IMR-90 (cell line): ENCODE measurements around the gene CD151. TPM values are rescaled to one million over a fixed set of nuclear protein-coding genes. Genes with fewer than 3 reads are reported as not detected.

ENCODE experiments used
- ATAC-seq: fragments of 200-7000 bp; cut with Tn5 transposase; 2 replicates; pipeline ENCODE4 v1.9.1; 2020; ENCODE audit warnings: low read depth, mild to moderate bottlenecking, moderate library complexity
- BruUV-seq: library from RNA; stranded (reverse); fragments of 400-500 nt; replicated peaks from 2 replicates; lab custom pipeline; 2021; lab: Mats Ljungman, UMichigan
- CTCF ChIA-PET: fragments of 300-600 bp; formaldehyde crosslinking; extraction: SDS; loops from one replicate; lab custom pipeline; 2021; ENCODE audit warnings: antibody characterized with exemption; lab: Yijun Ruan, JAX
- POLR2A ChIA-PET: fragments of 300-600 bp; sonication (Branson Sonifier 250); formaldehyde crosslinking; loops from one replicate; lab custom pipeline; 2022; ENCODE audit warnings: antibody characterized with exemption; ENCODE audit not compliant: unreplicated experiment; lab: Charles Lee
- DNase-seq: peaks from one replicate; pipeline ENCODE4 v3.0.0; 2013
- H2AFZ ChIP-seq: replicated peaks from 2 replicates; pipeline ENCODE3; 2013; ENCODE audit warnings: low read length, mild to moderate bottlenecking; ENCODE audit not compliant: poor library complexity
- H2AK5ac ChIP-seq: 2 replicates; pipeline ENCODE4 v1.6.1; 2013; ENCODE audit warnings: low read depth, low read length, inconsistent platforms
- H2AK9ac ChIP-seq: replicated peaks from 2 replicates; pipeline ENCODE3; 2013; ENCODE audit warnings: mild to moderate bottlenecking, low read depth, low read length, moderate library complexity; ENCODE audit not compliant: poor library complexity
- H2BK120ac ChIP-seq: 2 replicates; pipeline ENCODE4 v1.6.1; 2013; ENCODE audit warnings: low read depth, low read length, inconsistent platforms
- H2BK15ac ChIP-seq: 3 replicates; pipeline ENCODE4 v1.6.1; 2013; ENCODE audit warnings: low read depth, low read length, inconsistent platforms
- H2BK20ac ChIP-seq: 2 replicates; pipeline ENCODE4 v1.6.1; 2013; ENCODE audit warnings: low read depth, mild to moderate bottlenecking, inconsistent platforms, low read length, moderate library complexity
- H2BK5ac ChIP-seq: 2 replicates; pipeline ENCODE4 v1.6.1; 2013; ENCODE audit warnings: mild to moderate bottlenecking, low read depth, low read length, inconsistent platforms; ENCODE audit not compliant: poor library complexity, severe bottlenecking
- H3K14ac ChIP-seq: replicated peaks from 2 replicates; pipeline ENCODE4 v1.6.1; 2013; ENCODE audit warnings: low read depth, low read length, inconsistent platforms
- H3K18ac ChIP-seq: 2 replicates; pipeline ENCODE4 v1.6.1; 2013; ENCODE audit warnings: low read depth, low read length, control low read depth
- H3K23ac ChIP-seq: 2 replicates; pipeline ENCODE4 v1.6.1; 2013; ENCODE audit warnings: low read depth, low read length, inconsistent platforms
- H3K27ac ChIP-seq: 2 replicates; pipeline ENCODE4 v1.5.1; 2013; ENCODE audit warnings: mild to moderate bottlenecking, control low read depth, low read length; ENCODE audit not compliant: insufficient read depth
- H3K27me3 ChIP-seq: 2 replicates; pipeline ENCODE4 v1.6.1; 2013; ENCODE audit warnings: low read length; ENCODE audit not compliant: control insufficient read depth, insufficient read depth
- H3K36me3 ChIP-seq: 2 replicates; pipeline ENCODE4 v1.6.1; 2013; ENCODE audit warnings: low read length, mixed read lengths; ENCODE audit not compliant: control insufficient read depth, insufficient read depth
- H3K4ac ChIP-seq: 2 replicates; pipeline ENCODE4 v1.6.1; 2013; ENCODE audit warnings: low read depth, low read length, inconsistent platforms
- H3K4me1 ChIP-seq: 2 replicates; pipeline ENCODE4 v1.6.1; 2013; ENCODE audit warnings: low read length, mixed read lengths; ENCODE audit not compliant: control insufficient read depth, insufficient read depth
- H3K4me2 ChIP-seq: 2 replicates; pipeline ENCODE4 v1.6.1; 2013; ENCODE audit warnings: low read depth, mild to moderate bottlenecking, control low read depth, low read length, moderate library complexity
- H3K4me3 ChIP-seq: 2 replicates; pipeline ENCODE4 v1.5.1; 2013; ENCODE audit warnings: low read depth, mild to moderate bottlenecking, control low read depth, low read length, moderate library complexity; ENCODE audit not compliant: insufficient read depth
- H3K56ac ChIP-seq: 2 replicates; pipeline ENCODE4 v1.6.1; 2013; ENCODE audit warnings: low read length, inconsistent platforms; ENCODE audit not compliant: insufficient read depth; ENCODE audit errors: extremely low read depth
- H3K79me1 ChIP-seq, 2 experiments: 2 replicates each; pipeline ENCODE4 v1.6.1; 2013; ENCODE audit warnings: low read length in 2 of 2, inconsistent platforms in 1 of 2, low read depth in 1 of 2
- H3K9ac ChIP-seq: 2 replicates; pipeline ENCODE4 v1.6.1; 2013; ENCODE audit warnings: low read depth, low read length, control low read depth
- H3K9me1 ChIP-seq: 2 replicates; pipeline ENCODE4 v1.6.1; 2013; ENCODE audit warnings: low read length, inconsistent platforms; ENCODE audit not compliant: insufficient read depth
- H3K9me3 ChIP-seq: 2 replicates; pipeline ENCODE4 v1.6.1; 2013; ENCODE audit warnings: low read length; ENCODE audit not compliant: control insufficient read depth, insufficient read depth
- H4K20me1 ChIP-seq: 2 replicates; pipeline ENCODE4 v1.6.1; 2013; ENCODE audit warnings: low read length, inconsistent platforms; ENCODE audit not compliant: insufficient read depth
- H4K5ac ChIP-seq: 2 replicates; pipeline ENCODE4 v1.6.1; 2013; ENCODE audit warnings: mild to moderate bottlenecking, low read depth, low read length, control low read depth
- H4K8ac ChIP-seq, 2 experiments: 2 replicates each; pipeline ENCODE4 v1.6.1; 2013; ENCODE audit warnings: low read depth in 2 of 2, low read length in 2 of 2, control low read depth in 1 of 2, inconsistent platforms in 1 of 2
- H4K91ac ChIP-seq: 2 replicates; pipeline ENCODE4 v1.6.1; 2013; ENCODE audit warnings: low read depth, low read length, inconsistent platforms; ENCODE audit not compliant: insufficient read depth
- MAFK ChIP-seq: IDR thresholded peaks from 2 replicates; pipeline ENCODE4 v1.6.1; 2012; ENCODE audit warnings: low read depth, low read length, improper control_type of control experiment
- NFE2L2 ChIP-seq: fragments of 150-350 bp; IDR thresholded peaks from 2 replicates; pipeline ENCODE4 v1.6.1; 2016; ENCODE audit warnings: low read depth, mild to moderate bottlenecking, low read length
- WGBS, 2 experiments: methylation state at CpG; one replicate each; pipeline versions ENCODE4 v1.1.5 to v1.1.7; 2013; ENCODE audit warnings: missing lambda C conversion rate in 2 of 2; ENCODE audit not compliant: insufficient read length in 1 of 2; ENCODE audit errors: extremely low coverage in 2 of 2; 5-methylcytosine and 5-hydroxymethylcytosine counted together
- dilution Hi-C: fragments of 300-500 bp; cut with HindIII; formaldehyde crosslinking; loops from one replicate; pipeline ENCODE4 v1.14.3; 2018; ENCODE audit warnings: low sequenced_read_pairs; ENCODE audit not compliant: unreplicated experiment
- in situ Hi-C: fragments of 300-500 bp; cut with MboI; formaldehyde crosslinking; loops from 3 replicates; pipeline ENCODE4 v1.14.3; 2019; ENCODE audit warnings: low sequenced_read_pairs, inconsistent platforms, mixed read lengths
- intact Hi-C: fragments of 100-400 bp; cut with micrococcal nuclease; formaldehyde crosslinking; loops from 2 replicates; pipeline ENCODE4 v1.10.0; 2022
- polyA plus RNA-seq, 3 experiments: library from polyadenylated mRNA; depleted of rRNA; stranded (reverse); fragments of >200 nt; gene quantifications; 2 replicates each; pipeline ENCODE4 v1.2.3, GENCODE V29; 2012; ENCODE audit warnings: low replicate concordance in 1 of 3
- total RNA-seq: library from RNA; depleted of rRNA; stranded (reverse); fragments of >200 nt; gene quantifications from 2 replicates; pipeline ENCODE4 v1.2.3, GENCODE V29; 2012

Gene CD151
- total and polyA plus RNA-seq, 2 of the 4 experiments (the other 2 are of a cell fraction): 1,150 to 1,267 TPM

- peaks cover 41% of the 10 kb centered on the region for H3K4me1 ChIP-seq
- peak overlapping the region; percentile 34; the same call in 1 of the 3 replicates for H2BK15ac ChIP-seq
- dilution Hi-C loops (no loop called here), intact Hi-C loops (no loop called here), in situ Hi-C loops (no loop called here)
- peak overlapping the region; percentile 94 for H2AK5ac ChIP-seq
- 20% methylated on average over 2 of the region's 9 CpGs; no CpG with 5 or more reads in 1 of the 2 experiments for WGBS, 2 experiments
- peak overlapping the region in 1 of 2 experiments; percentile 14; a peak in 1 of 4 replicates for H4K8ac ChIP-seq
- ChIA-PET POLR2A (interaction anchor here (0.9 to 1.9 kb wide), 4 partner anchors 9 to 15 kb away, joined by 3 to 6 read pairs (median 5); partner anchors contain the start of genes PNPLA2 and TSPAN4), CTCF (interaction anchor here (0.8 kb wide), 1 partner anchor 51 kb away, joined by 3 read pairs; no protein-coding TSS in a partner anchor)
- peak overlapping the region; percentile 98 for H3K4ac ChIP-seq
- H3K9ac ChIP-seq: peak overlapping the region; percentile 94
- H3K79me1 ChIP-seq: peaks cover 15 to 58% of the 10 kb centered on the region in 2 experiments
- no peaks in the 10 kb centered on the region for H3K9me3 ChIP-seq
- peaks cover 27% of the 10 kb centered on the region for H3K36me3 ChIP-seq
- no peak overlapping the region for H2BK20ac ChIP-seq
- H3K18ac ChIP-seq: no peak overlapping the region
- peak overlapping the region; percentile 84 for H3K4me3 ChIP-seq
- peaks cover 67% of the 10 kb centered on the region for H4K20me1 ChIP-seq
- H3K14ac ChIP-seq: peak overlapping the region; percentile 99
- ATAC-seq (no peak), DNase-seq (no peak)
- H3K27ac ChIP-seq: peak overlapping the region; percentile 93
- H4K5ac ChIP-seq: 0 out of 2 replicates have a peak overlapping the region, but pooled peaks have one; percentile 33
- peaks cover 21% of the 10 kb centered on the region for H3K9me1 ChIP-seq
- peak overlapping the region; percentile 93 for H2BK5ac ChIP-seq
- peak overlapping the region; percentile 100 for H2AK9ac ChIP-seq
- peak overlapping the region; percentile 51; the same call in 1 of the 2 replicates for H2BK120ac ChIP-seq
- H3K23ac ChIP-seq: peak overlapping the region; percentile 96
- peak overlapping the region; percentile 77; the same call in 1 of the 2 replicates for H4K91ac ChIP-seq
- no peak overlapping the region for H2AFZ ChIP-seq
- H3K27me3 ChIP-seq: no peaks in the 10 kb centered on the region
- H3K56ac ChIP-seq: peak overlapping the region; percentile 32; the same call in 1 of the 2 replicates
- TF ChIP-seq NFE2L2: 0 out of 2 replicates have a peak, but pooled peaks have one; percentile 4
- TF ChIP-seq MAFK: no peak
- H3K4me2 ChIP-seq: peak overlapping the region; percentile 83
- BruUV-seq: no TSS peak
Measured at GRCh38 chr11:833849-834311, 1.1 kb downstream of the CD151 start.
